ENCODE data around the gene DPP10.

Gene DPP10

GRCh38 chr2:115603285-115603684 is 1160.8 kb downstream of the DPP10 start:
- no peak for DNase-seq

DNA sequence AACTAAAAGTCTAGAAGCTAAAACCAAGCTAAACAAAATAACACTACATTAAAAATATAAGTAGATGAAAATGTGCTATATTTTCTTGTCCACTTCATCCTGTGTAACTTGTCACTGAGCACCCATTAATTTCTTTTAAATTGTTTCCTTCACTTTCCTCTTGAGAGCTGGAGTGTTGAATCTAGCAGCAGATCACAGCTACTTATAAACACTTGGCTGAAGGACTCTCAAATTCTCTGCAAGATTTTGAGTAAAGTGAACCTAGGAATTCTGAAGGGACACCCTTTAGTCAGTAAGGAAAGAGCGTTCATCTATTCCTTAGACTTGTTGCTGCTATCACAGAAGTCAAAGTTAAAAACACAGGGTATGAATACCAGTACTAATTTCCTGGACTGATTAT is 1163.9 kb downstream of the DPP10 start:
- no peak for DNase-seq

DNA sequence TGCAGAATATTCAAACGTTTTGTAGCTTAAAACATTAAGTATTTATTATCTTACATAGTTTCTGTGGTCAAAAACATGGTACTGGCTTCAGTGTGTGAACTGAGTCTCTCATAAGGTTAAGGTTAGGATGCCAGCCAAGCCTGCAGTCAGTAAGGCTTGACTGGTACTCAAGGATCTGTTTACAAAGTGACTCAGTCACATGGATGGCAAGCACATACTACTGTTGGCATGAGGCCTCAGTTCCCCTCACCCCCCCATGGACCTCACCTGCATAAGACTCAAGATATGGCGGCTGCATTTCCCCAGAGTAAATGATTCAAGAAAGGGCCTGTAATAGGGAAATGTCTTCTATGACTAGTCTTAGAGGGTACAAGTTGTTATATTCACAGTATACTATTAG is 1167.5 kb downstream of the DPP10 start:
- DNase-seq, result no peak

DNA sequence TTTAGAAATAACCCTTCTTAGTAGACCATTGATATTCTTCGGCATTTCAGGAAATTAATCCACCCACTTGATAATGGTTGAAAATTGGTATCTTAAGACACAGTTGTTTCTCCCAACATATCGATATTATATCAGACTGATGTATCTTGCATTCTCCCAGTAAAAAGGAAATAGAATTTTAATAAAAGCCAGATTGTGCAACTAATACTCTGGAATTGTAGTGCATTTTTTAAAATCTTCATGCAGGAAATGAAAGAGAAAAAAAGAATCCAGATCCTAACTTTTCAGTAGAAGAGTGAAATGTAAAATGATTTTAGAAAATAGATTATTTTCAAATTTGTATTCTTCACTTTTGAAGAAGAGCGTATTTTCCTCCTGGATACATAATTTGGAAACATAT is 1168.4 kb downstream of the DPP10 start:
- no peak for DNase-seq

DNA sequence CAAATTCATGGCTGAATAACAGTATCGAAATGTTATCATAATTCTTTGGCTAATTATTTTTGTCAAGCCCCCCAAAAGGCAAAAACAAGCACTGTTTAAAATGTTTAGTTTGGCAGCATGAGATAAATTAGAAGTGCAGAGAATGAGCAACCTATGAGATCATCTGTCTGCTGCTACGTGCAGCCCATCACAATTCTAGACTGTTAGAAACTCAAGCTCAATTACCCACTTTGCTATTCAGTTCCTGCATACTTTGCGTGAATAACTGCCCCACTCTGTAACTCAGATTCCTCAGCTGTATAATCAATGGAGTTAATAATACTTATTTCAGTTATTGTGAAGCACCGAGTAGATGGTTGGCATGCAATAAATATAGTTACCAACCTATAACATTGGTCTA is 1181.9 kb downstream of the DPP10 start:
- no peak for DNase-seq

DNA sequence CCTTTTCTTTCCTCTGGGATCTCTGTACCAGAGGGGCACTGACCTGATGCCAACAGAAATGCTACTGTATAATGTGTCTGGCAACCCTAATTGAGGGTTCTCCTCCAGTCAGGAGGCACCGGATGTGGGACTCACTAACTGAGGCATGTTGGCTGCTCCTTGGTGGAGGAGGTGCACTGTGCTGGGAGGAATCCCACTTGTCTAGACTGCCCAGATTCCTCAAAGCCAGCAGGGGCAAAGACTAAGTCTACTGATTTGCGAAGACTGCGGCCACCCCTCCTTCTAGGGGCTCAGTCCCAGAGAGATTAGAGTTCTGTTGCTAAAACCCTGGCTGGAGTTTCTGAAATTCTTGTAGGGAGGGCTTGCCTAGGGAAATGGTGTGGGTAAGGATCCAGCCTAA is 1192.1 kb downstream of the DPP10 start:
- no peak for DNase-seq

DNA sequence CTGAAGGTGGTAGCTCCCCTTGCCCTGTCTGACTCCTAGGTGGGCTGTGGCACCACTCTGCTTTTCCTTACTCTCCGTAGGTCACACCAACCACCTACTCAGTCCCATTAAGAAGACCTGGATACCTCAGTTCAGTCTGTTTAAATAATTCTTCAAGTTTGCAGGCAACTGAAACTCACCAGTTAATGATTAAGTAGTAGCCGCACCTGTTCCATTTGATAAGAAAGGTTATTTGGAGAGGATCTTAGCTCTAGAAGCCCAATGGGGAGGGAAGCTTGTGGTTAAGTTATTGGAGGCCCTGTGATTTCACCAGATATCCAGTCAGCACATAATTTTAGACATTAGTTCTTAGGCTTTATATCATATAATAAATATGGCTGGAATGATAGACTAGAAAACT is 1193.0 kb downstream of the DPP10 start:
- no peak for DNase-seq

DNA sequence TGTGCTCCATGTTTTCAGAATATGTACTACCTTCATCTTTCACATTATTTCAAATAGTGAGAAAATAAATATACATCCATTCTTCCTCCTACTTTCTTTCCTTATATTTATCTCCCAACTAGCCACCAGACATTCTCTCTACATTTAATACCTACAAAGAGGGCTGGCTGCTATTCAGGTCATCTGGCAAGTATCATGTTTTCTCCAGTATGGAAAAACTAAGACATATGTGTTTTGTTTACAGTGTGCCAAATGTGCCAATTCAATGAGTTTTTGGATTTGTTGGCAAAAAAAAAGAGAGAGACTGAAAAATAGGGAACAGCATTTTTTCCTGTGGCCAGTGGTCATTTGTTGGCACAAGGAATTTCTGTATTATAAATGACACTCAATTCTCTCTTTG is 1207.3 kb downstream of the DPP10 start:
- no peak for DNase-seq

- no peak for DNase-seq
Observed at GRCh38 chr2:115650827-115651226, 1208.4 kb downstream of the DPP10 start.

- no peak for DNase-seq
Observed at GRCh38 chr2:115652652-115653051, 1210.2 kb downstream of the DPP10 start.

- no peak for DNase-seq
Observed at GRCh38 chr2:115654362-115654761, 1211.9 kb downstream of the DPP10 start.

DNA sequence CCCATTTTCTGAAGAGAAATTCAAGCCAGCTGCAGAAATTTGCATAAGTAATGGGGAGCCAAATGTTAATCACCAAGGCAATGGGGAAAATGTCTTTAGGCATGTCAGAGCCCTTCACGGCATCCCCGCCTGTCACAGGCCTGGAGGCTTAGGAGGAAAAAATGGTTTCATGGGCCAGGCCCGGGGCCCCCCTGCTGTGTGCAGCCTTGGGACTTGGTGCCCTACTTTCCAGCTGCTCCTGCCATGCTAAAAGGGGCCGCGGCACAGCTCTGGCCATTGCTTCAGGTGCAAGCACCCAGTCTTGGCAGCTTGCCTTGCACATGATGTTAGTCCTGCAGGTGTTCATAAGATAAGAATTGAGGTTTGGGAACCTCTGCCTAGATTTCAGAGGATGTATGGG is 1235.7 kb downstream of the DPP10 start:
- DNase-seq, result no peak

- no peak for DNase-seq
Observed at GRCh38 chr2:115684345-115684744, 1241.9 kb downstream of the DPP10 start.

- no peak for DNase-seq
Observed at GRCh38 chr2:115691409-115691808, 1249.0 kb downstream of the DPP10 start.

- no peak for DNase-seq
Observed at GRCh38 chr2:115694651-115695050, 1252.2 kb downstream of the DPP10 start.

DNA sequence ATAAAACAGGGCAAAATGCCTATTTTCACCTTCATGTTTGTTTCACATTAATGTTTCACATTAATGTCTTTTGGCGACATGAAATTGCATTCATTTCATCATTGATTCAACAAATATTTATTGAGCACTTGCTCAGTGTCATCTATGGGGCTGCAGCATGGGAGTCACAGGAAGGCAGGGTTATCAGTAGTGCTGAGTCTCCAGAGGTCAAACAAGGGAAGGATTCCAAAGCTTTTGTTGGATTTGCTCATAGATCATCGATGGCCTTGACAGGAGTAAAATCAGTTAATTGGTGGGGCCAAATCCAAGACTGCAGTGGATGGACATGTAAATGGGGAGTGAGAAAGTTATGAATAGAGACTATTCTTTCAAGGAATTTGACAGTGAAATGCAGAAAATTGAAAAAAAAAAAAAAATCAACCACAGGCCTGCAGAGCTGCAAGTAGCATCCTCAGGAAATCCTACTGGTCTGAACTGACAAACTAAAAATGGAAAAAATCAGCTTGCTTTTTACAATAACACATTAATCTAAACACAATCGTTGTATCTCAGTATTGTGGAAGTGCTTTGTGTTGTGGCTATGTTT is 1290.8 kb downstream of the DPP10 start:
- DNase-seq, result no peak

DNA sequence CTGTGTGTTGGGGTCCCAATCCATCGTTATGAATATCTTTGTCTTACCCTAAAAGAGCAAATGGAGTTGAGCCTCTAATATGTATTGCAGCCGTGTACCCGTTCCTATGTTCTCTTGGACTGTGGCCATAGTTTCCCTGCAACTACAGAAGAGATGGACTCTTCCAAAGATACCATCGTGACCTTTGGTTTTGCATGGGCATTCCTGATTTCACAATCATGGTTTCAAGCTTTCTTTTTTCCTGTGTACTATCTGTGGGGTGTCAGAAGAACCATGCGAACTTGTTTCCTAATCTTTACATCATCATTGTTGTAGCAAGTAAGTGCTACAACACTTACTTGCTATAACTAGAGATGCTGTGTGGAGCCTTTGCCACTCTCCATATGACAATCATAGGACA is 1295.7 kb downstream of the DPP10 start:
- no peak for DNase-seq

- DNase-seq, result no peak
Observed at GRCh38 chr2:115739574-115739973, 1297.1 kb downstream of the DPP10 start.

GRCh38 chr2:115746151-115746550 is 1303.7 kb downstream of the DPP10 start:
- DNase-seq, result no peak

GRCh38 chr2:115757286-115757685 is 1314.8 kb downstream of the DPP10 start:
- no peak for DNase-seq

DNA sequence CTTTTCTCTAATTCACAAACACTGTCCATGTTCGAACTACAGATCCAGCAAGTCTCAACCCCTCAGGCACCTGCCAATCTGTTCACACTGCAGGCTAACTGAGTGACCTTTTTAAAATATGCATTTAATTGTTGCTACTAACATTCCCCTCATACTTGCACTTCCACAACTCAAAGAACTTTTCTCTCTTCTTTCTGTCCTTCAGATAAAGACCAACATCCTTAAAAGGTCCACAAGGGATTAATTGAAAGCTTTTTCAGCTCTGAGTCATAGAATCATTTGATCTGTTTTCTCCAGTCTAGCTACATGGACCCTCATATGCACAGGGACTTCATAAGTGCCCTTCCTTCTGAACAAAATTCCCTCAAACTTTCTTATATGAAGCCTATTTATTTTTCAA is 1321.2 kb downstream of the DPP10 start:
- no peak for DNase-seq

- no peak for DNase-seq
Observed at GRCh38 chr2:115771516-115771915, 1329.1 kb downstream of the DPP10 start.

DNA sequence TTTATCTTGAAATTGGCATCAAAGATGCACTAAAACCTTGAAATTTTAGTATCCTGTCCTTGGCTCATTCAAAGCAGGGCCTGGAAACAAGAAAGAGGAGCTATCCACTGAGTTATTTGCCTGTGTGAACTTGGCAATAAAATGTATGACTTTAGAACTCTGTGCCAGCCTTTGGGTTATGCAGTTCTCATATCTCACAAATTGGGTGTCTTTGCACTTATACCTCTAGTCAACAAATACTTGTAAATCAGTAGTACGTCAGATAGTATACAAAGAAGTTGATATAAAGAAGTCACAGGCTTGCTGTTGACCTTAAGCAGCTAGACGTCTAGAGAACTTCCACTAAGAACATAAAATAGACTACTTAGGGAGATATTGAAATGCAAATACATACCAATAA is 1331.9 kb downstream of the DPP10 start:
- DNase-seq, result no peak

DNA sequence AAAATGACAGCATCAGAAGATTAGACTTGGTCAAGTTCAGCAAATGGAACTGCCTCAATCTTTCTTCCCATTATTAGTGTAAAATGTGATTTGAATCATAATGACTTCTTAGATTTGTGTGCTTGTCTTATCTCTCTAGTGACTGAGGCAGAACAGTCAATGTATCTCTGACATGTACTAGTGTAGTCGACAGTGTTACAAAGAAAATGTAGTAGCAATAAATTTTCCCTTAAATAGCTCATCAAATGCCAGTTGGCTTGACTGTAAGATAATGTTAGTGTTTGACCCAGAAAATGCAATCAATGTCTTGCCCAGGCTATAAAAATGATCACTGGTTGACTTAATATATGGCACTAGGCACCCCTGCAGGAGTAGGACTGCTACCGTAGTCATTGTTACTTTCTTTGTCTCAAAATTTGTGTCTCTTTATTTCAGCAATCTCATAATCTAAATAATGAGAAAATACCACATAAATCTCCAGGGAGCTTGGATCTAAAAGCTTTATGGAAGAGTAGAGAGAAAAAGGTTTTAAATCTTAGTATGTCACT is 1336.7 kb downstream of the DPP10 start:
- DNase-seq, result no peak

DNA sequence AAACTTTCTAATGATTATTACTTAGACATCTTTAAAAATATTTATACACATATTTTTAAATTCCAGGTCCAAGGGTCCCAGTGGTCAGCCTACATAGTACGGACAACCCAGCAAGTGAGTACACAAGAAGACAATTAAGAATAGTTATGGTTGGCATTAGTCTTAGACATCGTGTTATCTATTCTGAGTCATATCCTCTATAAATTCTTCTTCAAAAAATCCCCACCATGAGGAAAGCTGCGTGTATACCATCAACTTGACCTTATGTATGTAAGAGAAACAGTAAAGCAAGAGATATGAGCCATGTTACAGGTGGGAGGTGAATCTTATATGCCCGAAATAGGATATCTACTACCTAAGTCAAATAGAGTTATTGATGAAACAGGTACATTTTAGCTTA is 1339.8 kb downstream of the DPP10 start:
- DNase-seq, result no peak

DNA sequence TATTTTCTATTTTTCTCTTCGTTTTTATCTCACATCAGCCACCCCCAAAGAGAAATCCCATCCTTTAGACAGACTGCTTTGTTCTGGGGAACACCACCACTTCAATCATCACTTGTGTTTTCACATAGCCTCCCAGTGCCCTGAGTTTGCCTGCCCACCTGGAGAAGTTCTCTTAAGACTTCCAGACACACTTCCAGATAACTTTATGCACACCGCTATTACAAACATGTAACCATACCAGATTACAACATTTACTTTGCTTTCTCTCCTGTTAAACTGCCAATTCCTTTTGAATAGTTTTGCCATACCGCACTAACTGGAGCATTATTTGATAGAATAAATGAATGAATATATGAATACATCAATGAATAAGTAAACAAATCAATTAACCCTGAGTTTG is 1353.6 kb downstream of the DPP10 start:
- DNase-seq, result no peak
